Stimulated activated CD4-positive, alpha-beta T cell treated with anti-CD3 and anti-CD28 coated beads, Interleukin-1b, Interleukin-23, amount 100 ng/mL, for 48 hours (primary cell): ENCODE measurements around the gene ITGB3.
"Not testable (repeated sequence)": the region's sequence is repeated elsewhere in the genome, so short reads cannot be mapped to it uniquely, and the experiment has no call there.

Experiments used
- DNase-seq: peaks from one replicate; pipeline ENCODE4 v3.0.0-alpha.2; 2020

ITGB3 gene

GRCh38 chr17:47250855-47251254, 2.8 kb upstream of the ITGB3 start:
- DNase-seq = no peak

- no peak for DNase-seq
These were observed 2.1 kb upstream of the ITGB3 start for GRCh38 chr17:47251421-47251940.

GRCh38 chr17:47252209-47252608, 1.4 kb upstream of the ITGB3 start:
- DNase-seq = no peak

GRCh38 chr17:47252766-47253512, 688 bp upstream of the ITGB3 start:
- DNase-seq = no peak

- DNase-seq = no peak
These were observed 846 bp downstream of the ITGB3 start for GRCh38 chr17:47254403-47254943.

- DNase-seq = no peak
These were observed 4.2 kb downstream of the ITGB3 start for GRCh38 chr17:47257651-47258339.

- no peak for DNase-seq
These were observed 9.0 kb downstream of the ITGB3 start for GRCh38 chr17:47262586-47262985.

GRCh38 chr17:47264166-47264565, 10.5 kb downstream of the ITGB3 start:
- DNase-seq = no peak

- DNase-seq = no peak
These were observed 12.4 kb downstream of the ITGB3 start for GRCh38 chr17:47265983-47266541.

- DNase-seq = no peak
These were observed 13.2 kb downstream of the ITGB3 start for GRCh38 chr17:47266782-47267181.

GRCh38 chr17:47267354-47267828, 13.8 kb downstream of the ITGB3 start:
- DNase-seq = no peak

GRCh38 chr17:47268964-47269363, 15.3 kb downstream of the ITGB3 start:
- not testable (repeated sequence) for DNase-seq

- DNase-seq = not testable (repeated sequence)
These were observed 16.1 kb downstream of the ITGB3 start for GRCh38 chr17:47269561-47270280.

- no peak for DNase-seq
These were observed 17.5 kb downstream of the ITGB3 start for GRCh38 chr17:47270946-47271705.

GRCh38 chr17:47272491-47272890, 18.9 kb downstream of the ITGB3 start:
- DNase-seq = no peak

GRCh38 chr17:47273245-47273644, 19.6 kb downstream of the ITGB3 start:
- no peak for DNase-seq

GRCh38 chr17:47274319-47275069, 20.9 kb downstream of the ITGB3 start:
- DNase-seq = no peak

- no peak for DNase-seq
These were observed 21.8 kb downstream of the ITGB3 start for GRCh38 chr17:47275245-47275984.

GRCh38 chr17:47276444-47276843, 22.8 kb downstream of the ITGB3 start:
- DNase-seq = no peak

GRCh38 chr17:47276868-47277267, 23.2 kb downstream of the ITGB3 start:
- DNase-seq = no peak

GRCh38 chr17:47277921-47278320, 24.3 kb downstream of the ITGB3 start:
- no peak for DNase-seq
